Gastroesophageal sphincter (tissue), 3 donors: Measurements from ENCODE around the gene TET3.

ENCODE experiments used
- CTCF ChIP-seq, 4 experiments: fragments of 200-600 bp in 2 of 4; fragments of 450-650 bp in 2 of 4; sonication (generic) in 1 of 4; IDR thresholded peaks; one replicate each; pipeline ENCODE4 v1.5.1; 2017 to 2019; ENCODE audit warnings: antibody characterized with exemption in 4 of 4, mild to moderate bottlenecking in 2 of 4, moderate library complexity in 2 of 4
- POLR2A ChIP-seq, 2 donors: fragments of 450-650 bp; IDR thresholded peaks; one replicate each; pipeline ENCODE4 v1.6.1; 2017; ENCODE audit warnings: antibody characterized with exemption in 2 of 2, mild to moderate bottlenecking in 2 of 2, moderate library complexity in 1 of 2
- POLR2AphosphoS5 ChIP-seq: sonication (generic); formaldehyde crosslinking; IDR thresholded peaks from one replicate; pipeline ENCODE4 v1.6.1; 2017; ENCODE audit warnings: antibody characterized with exemption

- TF ChIP-seq POLR2A (IDR thresholded peaks at IDR 0.05) (no peak), POLR2AphosphoS5 (no peak), CTCF (IDR thresholded peaks at IDR 0.05) (no peak)
Observed at GRCh38 chr2:73949802-73950201, 34.9 kb upstream of the TET3 start.
